ENCODE results near the gene PHF21A. TPM values are rescaled to one million over a fixed set of nuclear protein-coding genes. Genes with fewer than 3 reads are reported as not detected.
A peak's percentile ranks its signal among the peaks of the same experiment; 100 is the strongest.

Gene PHF21A
- total RNA-seq, 4 donors from 2014 or later = 28.5 to 53.9 (median 42.2) TPM

- Histone ChIP-seq H3K27me3 (no peaks in the 10 kb centered on the region), H3K27ac (no peak overlapping the region), H3K4me3 (no peak overlapping the region), H3K4me1 (no peaks in the 10 kb centered on the region), H3K9me3 (no peaks in the 10 kb centered on the region), H3K36me3 (peaks cover 0 to 87% of the 10 kb centered on the region in 2 donors)
- no peak for TF ChIP-seq POLR2AphosphoS5 (IDR thresholded peaks at IDR 0.05)
- TF ChIP-seq CTCF (IDR thresholded peaks at IDR 0.05) = no peak
- TF ChIP-seq EP300 (IDR thresholded peaks at IDR 0.05) = no peak
- TF ChIP-seq POLR2A (IDR thresholded peaks at IDR 0.05) = no peak
- no peak for ATAC-seq
- 80 to 82% methylated on average over 1 to 3 of the region's 12 CpGs for WGBS, 2 donors (ENCODE audit: low coverage in 1 of 2)
These were observed 186.5 kb downstream of the PHF21A start for GRCh38 chr11:45934580-45935318.

- H3K27me3 ChIP-seq = no peaks in the 10 kb centered on the region
These were observed 187.2 kb downstream of the PHF21A start for GRCh38 chr11:45933846-45934579.

GRCh38 chr11:45933131-45933831, 188.0 kb downstream of the PHF21A start:
- no peaks in the 10 kb centered on the region for H3K27me3 ChIP-seq
- no peaks in the 10 kb centered on the region for H3K9me3 ChIP-seq
- TF ChIP-seq POLR2AphosphoS5 (IDR thresholded peaks at IDR 0.05) = no peak
- no peak for TF ChIP-seq POLR2A (IDR thresholded peaks at IDR 0.05)
- TF ChIP-seq EP300 (IDR thresholded peaks at IDR 0.05) = no peak
- H3K4me3 ChIP-seq = no peak overlapping the region
- no peak overlapping the region for H3K27ac ChIP-seq
- peaks cover 0 to 80% of the 10 kb centered on the region in 2 donors for H3K36me3 ChIP-seq
- ATAC-seq = no peak
- 18 to 60% methylated on average over 2 to 6 of the region's 15 CpGs for WGBS, 2 donors (ENCODE audit: low coverage in 1 of 2)
- H3K4me1 ChIP-seq = no peaks in the 10 kb centered on the region

More at GRCh38 chr11:45933846-45934579, 187.2 kb downstream of the PHF21A start:
- peaks cover 0 to 85% of the 10 kb centered on the region in 2 donors for H3K36me3 ChIP-seq
- no peak for ATAC-seq
- H3K4me3 ChIP-seq = no peak overlapping the region
- H3K9me3 ChIP-seq = no peaks in the 10 kb centered on the region
- no peaks in the 10 kb centered on the region for H3K4me1 ChIP-seq
- WGBS, 2 donors (ENCODE audit: low coverage in 1 of 2) = 85 to 87% methylated on average over 4 of the region's 21 CpGs
- TF ChIP-seq CTCF (IDR thresholded peaks at IDR 0.05) = no peak
- no peak for TF ChIP-seq POLR2AphosphoS5 (IDR thresholded peaks at IDR 0.05)
- TF ChIP-seq EP300 (IDR thresholded peaks at IDR 0.05) = no peak
- TF ChIP-seq POLR2A (IDR thresholded peaks at IDR 0.05) = no peak
- no peak overlapping the region for H3K27ac ChIP-seq

GRCh38 chr11:45932217-45932616, 189.0 kb downstream of the PHF21A start:
- H3K27ac ChIP-seq = no peak overlapping the region
- no peak for ATAC-seq
- TF ChIP-seq CTCF (IDR thresholded peaks at IDR 0.05) (no peak), EP300 (IDR thresholded peaks at IDR 0.05) (no peak), POLR2AphosphoS5 (IDR thresholded peaks at IDR 0.05) (no peak), POLR2A (IDR thresholded peaks at IDR 0.05) (no peak)

GRCh38 chr11:45931739-45932138, 189.5 kb downstream of the PHF21A start:
- Histone ChIP-seq H3K4me1 (no peaks in the 10 kb centered on the region), H3K27ac (no peak overlapping the region), H3K36me3 (peaks cover 0 to 64% of the 10 kb centered on the region in 2 donors), H3K27me3 (peaks cover 6% of the 10 kb centered on the region), H3K4me3 (no peak overlapping the region), H3K9me3 (no peaks in the 10 kb centered on the region)
- 80% methylated on average over 2 of the region's 10 CpGs; no CpG with 5 or more reads in 1 of the 2 donors for WGBS, 2 donors (ENCODE audit: low coverage in 1 of 2)
- ATAC-seq = peak; percentile 8
- TF ChIP-seq POLR2A (IDR thresholded peaks at IDR 0.05) (no peak), POLR2AphosphoS5 (IDR thresholded peaks at IDR 0.05) (no peak), CTCF (IDR thresholded peaks at IDR 0.05) (no peak), EP300 (IDR thresholded peaks at IDR 0.05) (no peak)

More at GRCh38 chr11:45932217-45932616, 189.0 kb downstream of the PHF21A start:
- peaks cover 2% of the 10 kb centered on the region for H3K27me3 ChIP-seq
- H3K9me3 ChIP-seq = no peaks in the 10 kb centered on the region
- peaks cover 0 to 69% of the 10 kb centered on the region in 2 donors for H3K36me3 ChIP-seq
- H3K4me1 ChIP-seq = no peaks in the 10 kb centered on the region
- H3K4me3 ChIP-seq = no peak overlapping the region
- 88 to 93% methylated on average over 3 to 6 of the region's 8 CpGs for WGBS, 2 donors (ENCODE audit: low coverage in 1 of 2)

Data from gastroesophageal sphincter (tissue), 4 donors.